Upper lobe of right lung (tissue), 1 donor: ENCODE results near the gene RBM10. TPM values are rescaled to one million over a fixed set of nuclear protein-coding genes. Genes with fewer than 3 reads are reported as not detected.

ENCODE experiments used
- ATAC-seq: fragments of 200-7000 bp; cut with Tn5 transposase; one replicate; pipeline ENCODE4 v1.9.1; 2020; ENCODE audit warnings: mild to moderate bottlenecking, moderate library complexity
- DNase-seq: peaks from one replicate; pipeline ENCODE4 v3.0.0-alpha.2; 2020
- H3K27ac ChIP-seq: fragments of 200-600 bp; one replicate; pipeline ENCODE4 v1.8.0; 2022
- H3K27me3 ChIP-seq: fragments of 200-600 bp; one replicate; pipeline ENCODE4 v1.8.0; 2022; ENCODE audit warnings: mild to moderate bottlenecking
- H3K36me3 ChIP-seq: fragments of 200-600 bp; one replicate; pipeline ENCODE4 v1.8.0; 2022
- H3K4me1 ChIP-seq: fragments of 200-600 bp; one replicate; pipeline ENCODE4 v1.8.0; 2022
- H3K4me3 ChIP-seq: fragments of 200-600 bp; one replicate; pipeline ENCODE4 v1.8.0; 2022; ENCODE audit warnings: mild to moderate bottlenecking
- H3K9me3 ChIP-seq: fragments of 200-600 bp; one replicate; pipeline ENCODE4 v1.8.0; 2022
- intact Hi-C: fragments of 100-400 bp; cut with DNase I; formaldehyde crosslinking; loops from one replicate; pipeline ENCODE4 v1.11.0; 2022
- total RNA-seq: library from RNA; stranded (reverse); fragmentation: NEBNext Ultra II Directional; extraction: Animal tissue kit (Norgen Biotek cat#: 25700); gene quantifications from one replicate; pipeline ENCODE4 v1.2.1, GENCODE V29; 2021
- TF ChIP-seq, protein P1 (sequence below): fragments of 200-600 bp; IDR thresholded peaks from one replicate; pipeline ENCODE4 v1.8.0; 2022; ENCODE audit warnings: antibody characterized with exemption
- donor health status: DM: no; HTN: yes; CAD: no; lungs with severe emphysema.

RBM10 gene
- total RNA-seq, 1 donor from 2014 or later: 31.9 TPM

GRCh38 chrX:47223476-47224250, 78.6 kb downstream of the RBM10 start:
- H3K27me3 ChIP-seq: no peaks in the 10 kb centered on the region
- ATAC-seq (no peak), DNase-seq (no peak)
- H3K4me3 ChIP-seq: no peak overlapping the region
- H3K36me3 ChIP-seq: peaks cover 44% of the 10 kb centered on the region
- no peak overlapping the region for H3K27ac ChIP-seq
- no peaks in the 10 kb centered on the region for H3K9me3 ChIP-seq
- intact Hi-C loops: no loop called here
- H3K4me1 ChIP-seq: no peaks in the 10 kb centered on the region
- TF ChIP-seq, protein P1, sequence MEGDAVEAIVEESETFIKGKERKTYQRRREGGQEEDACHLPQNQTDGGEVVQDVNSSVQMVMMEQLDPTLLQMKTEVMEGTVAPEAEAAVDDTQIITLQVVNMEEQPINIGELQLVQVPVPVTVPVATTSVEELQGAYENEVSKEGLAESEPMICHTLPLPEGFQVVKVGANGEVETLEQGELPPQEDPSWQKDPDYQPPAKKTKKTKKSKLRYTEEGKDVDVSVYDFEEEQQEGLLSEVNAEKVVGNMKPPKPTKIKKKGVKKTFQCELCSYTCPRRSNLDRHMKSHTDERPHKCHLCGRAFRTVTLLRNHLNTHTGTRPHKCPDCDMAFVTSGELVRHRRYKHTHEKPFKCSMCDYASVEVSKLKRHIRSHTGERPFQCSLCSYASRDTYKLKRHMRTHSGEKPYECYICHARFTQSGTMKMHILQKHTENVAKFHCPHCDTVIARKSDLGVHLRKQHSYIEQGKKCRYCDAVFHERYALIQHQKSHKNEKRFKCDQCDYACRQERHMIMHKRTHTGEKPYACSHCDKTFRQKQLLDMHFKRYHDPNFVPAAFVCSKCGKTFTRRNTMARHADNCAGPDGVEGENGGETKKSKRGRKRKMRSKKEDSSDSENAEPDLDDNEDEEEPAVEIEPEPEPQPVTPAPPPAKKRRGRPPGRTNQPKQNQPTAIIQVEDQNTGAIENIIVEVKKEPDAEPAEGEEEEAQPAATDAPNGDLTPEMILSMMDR: no peak

- Histone ChIP-seq H3K27me3 (no peaks in the 10 kb centered on the region), H3K4me3 (no peak overlapping the region), H3K4me1 (no peaks in the 10 kb centered on the region), H3K27ac (no peak overlapping the region), H3K9me3 (no peaks in the 10 kb centered on the region), H3K36me3 (peaks cover 52% of the 10 kb centered on the region)
- TF ChIP-seq, protein P1: no peak
- intact Hi-C loops: no loop called here
- no peak for DNase-seq
- no peak for ATAC-seq
Observed at GRCh38 chrX:47224266-47224895, 79.4 kb downstream of the RBM10 start.

DNA sequence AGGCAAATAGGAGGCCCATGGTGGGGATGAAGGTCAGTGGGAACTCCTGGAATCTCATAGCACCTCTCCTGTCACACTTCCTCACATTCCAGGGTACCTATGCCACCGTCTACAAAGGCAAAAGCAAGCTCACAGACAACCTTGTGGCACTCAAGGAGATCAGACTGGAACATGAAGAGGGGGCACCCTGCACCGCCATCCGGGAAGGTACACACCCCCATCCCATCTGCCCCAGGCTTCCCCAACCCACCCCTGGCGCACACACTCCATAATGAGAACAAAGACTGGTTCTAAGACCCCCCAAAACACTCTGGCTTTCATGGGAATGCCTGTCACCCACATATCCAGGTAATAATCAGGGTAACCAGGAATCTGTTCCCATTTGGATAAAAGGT, 79.9 kb downstream of the RBM10 start:
- Histone ChIP-seq H3K27ac (no peak overlapping the region), H3K4me1 (no peaks in the 10 kb centered on the region), H3K4me3 (no peak overlapping the region), H3K27me3 (no peaks in the 10 kb centered on the region), H3K36me3 (peaks cover 52% of the 10 kb centered on the region), H3K9me3 (no peaks in the 10 kb centered on the region)
- ATAC-seq: no peak
- no peak for DNase-seq
- intact Hi-C loops: no loop called here
- TF ChIP-seq, protein P1: no peak

DNA sequence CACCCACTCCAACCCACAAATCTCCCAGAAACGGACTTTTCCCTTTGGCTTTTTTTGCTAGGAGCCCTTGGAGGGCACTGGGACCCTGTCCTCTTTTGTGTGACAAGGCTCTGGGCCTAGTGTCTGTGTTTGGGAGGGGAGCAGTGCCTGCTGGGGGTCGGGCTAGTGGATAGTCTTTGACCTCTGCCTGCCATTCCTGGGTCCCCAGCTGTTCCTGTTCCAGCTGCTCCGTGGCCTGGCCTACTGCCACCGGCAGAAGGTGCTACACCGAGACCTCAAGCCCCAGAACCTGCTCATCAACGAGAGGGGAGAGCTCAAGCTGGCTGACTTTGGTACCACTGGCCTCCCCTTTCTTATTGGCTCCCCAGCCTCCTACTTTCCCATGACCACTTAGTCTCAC, 81.0 kb downstream of the RBM10 start:
- intact Hi-C loops: no loop called here
- TF ChIP-seq, protein P1: no peak
- H3K27me3 ChIP-seq: no peaks in the 10 kb centered on the region
- H3K9me3 ChIP-seq: no peaks in the 10 kb centered on the region
- H3K27ac ChIP-seq: no peak overlapping the region
- DNase-seq (no peak), ATAC-seq (no peak)
- peaks cover 52% of the 10 kb centered on the region for H3K36me3 ChIP-seq
- no peak overlapping the region for H3K4me3 ChIP-seq
- no peaks in the 10 kb centered on the region for H3K4me1 ChIP-seq

DNA sequence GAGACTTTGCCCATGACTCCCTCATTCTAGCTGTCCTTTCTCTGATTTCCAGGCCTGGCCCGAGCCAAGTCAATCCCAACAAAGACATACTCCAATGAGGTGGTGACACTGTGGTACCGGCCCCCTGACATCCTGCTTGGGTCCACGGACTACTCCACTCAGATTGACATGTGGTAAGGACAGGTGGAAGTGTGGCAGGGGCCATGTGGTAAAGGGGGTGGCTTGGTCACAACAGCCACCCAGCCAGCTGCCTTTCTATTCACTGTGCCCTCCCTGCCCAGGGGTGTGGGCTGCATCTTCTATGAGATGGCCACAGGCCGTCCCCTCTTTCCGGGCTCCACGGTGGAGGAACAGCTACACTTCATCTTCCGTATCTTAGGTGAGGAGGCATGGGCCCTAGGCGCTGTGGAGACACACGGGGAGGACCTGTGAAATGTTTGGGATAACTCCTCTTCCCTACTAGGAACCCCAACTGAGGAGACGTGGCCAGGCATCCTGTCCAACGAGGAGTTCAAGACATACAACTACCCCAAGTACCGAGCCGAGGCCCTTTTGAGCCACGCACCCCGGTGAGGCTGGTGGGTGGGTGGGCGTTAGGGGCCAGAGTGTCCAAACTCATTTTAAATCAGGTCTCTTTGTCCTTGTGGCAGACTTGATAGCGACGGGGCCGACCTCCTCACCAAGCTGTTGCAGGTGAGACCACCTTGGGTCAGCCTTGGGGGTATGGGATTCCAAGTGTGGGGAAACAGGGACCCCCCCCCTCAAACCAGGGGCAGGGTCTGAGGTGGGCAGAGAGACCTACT, 81.7 kb downstream of the RBM10 start:
- Histone ChIP-seq H3K9me3 (no peaks in the 10 kb centered on the region), H3K36me3 (peaks cover 52% of the 10 kb centered on the region), H3K4me3 (no peak overlapping the region), H3K27me3 (no peaks in the 10 kb centered on the region), H3K4me1 (no peaks in the 10 kb centered on the region), H3K27ac (no peak overlapping the region)
- DNase-seq: no peak
- intact Hi-C loops: no loop called here
- ATAC-seq: no peak
- TF ChIP-seq, protein P1: no peak
